GM21528 (cell line): Measurements from ENCODE around the gene MEGF6.

ENCODE experiments used
- ATAC-seq: cut with Tn5 transposase; IDR thresholded peaks from one replicate; pipeline ENCODE4 v1.9.1; 2021; ENCODE audit warnings: mild to moderate bottlenecking, moderate library complexity; ENCODE audit not compliant: unreplicated experiment, low FRiP score

MEGF6 gene

GRCh38 chr1:3560251-3560871 is 50.9 kb downstream of the MEGF6 start:
- no peak for ATAC-seq

GRCh38 chr1:3558036-3558726 is 53.1 kb downstream of the MEGF6 start:
- ATAC-seq, result no peak

- no peak for ATAC-seq
These were observed 53.9 kb downstream of the MEGF6 start for GRCh38 chr1:3557366-3557765.

GRCh38 chr1:3556336-3556735 is 55.0 kb downstream of the MEGF6 start:
- no peak for ATAC-seq

GRCh38 chr1:3555131-3555920 is 56.0 kb downstream of the MEGF6 start:
- no peak for ATAC-seq

GRCh38 chr1:3553940-3554223 is 57.4 kb downstream of the MEGF6 start:
- no peak for ATAC-seq

GRCh38 chr1:3553166-3553939 is 58.0 kb downstream of the MEGF6 start:
- no peak for ATAC-seq

- ATAC-seq, result no peak
These were observed 58.6 kb downstream of the MEGF6 start for GRCh38 chr1:3552751-3553150.

GRCh38 chr1:3552176-3552575 is 59.1 kb downstream of the MEGF6 start:
- ATAC-seq, result no peak

- no peak for ATAC-seq
These were observed 59.6 kb downstream of the MEGF6 start for GRCh38 chr1:3551711-3552110.

GRCh38 chr1:3551290-3551678 is 60.0 kb downstream of the MEGF6 start:
- no peak for ATAC-seq

GRCh38 chr1:3550511-3551289 is 60.6 kb downstream of the MEGF6 start:
- no peak for ATAC-seq

- no peak for ATAC-seq
These were observed 62.4 kb downstream of the MEGF6 start for GRCh38 chr1:3548895-3549294.

GRCh38 chr1:3548156-3548893 is 63.0 kb downstream of the MEGF6 start:
- no peak for ATAC-seq

GRCh38 chr1:3547055-3548005 is 64.0 kb downstream of the MEGF6 start:
- no peak for ATAC-seq

GRCh38 chr1:3546048-3546384 is 65.3 kb downstream of the MEGF6 start:
- no peak for ATAC-seq

GRCh38 chr1:3545363-3546047 is 65.8 kb downstream of the MEGF6 start:
- ATAC-seq, result no peak
